Activated CD4-positive, alpha-beta T cell treated with anti-CD3 and anti-CD28 coated beads for 24 hours (primary cell): Measurements from ENCODE around the gene B4GALNT4.
"Not testable (repeated sequence)": the region's sequence is repeated elsewhere in the genome, so short reads cannot be mapped to it uniquely, and the experiment has no call there.

ENCODE experiments used
- DNase-seq, 2 donors: peaks; one replicate each; pipeline ENCODE4 v3.0.0-alpha.2; 2020; ENCODE audit warnings: low read depth in 2 of 2

Gene B4GALNT4

GRCh38 chr11:419248-420005 is 50.1 kb downstream of the B4GALNT4 start:
- DNase-seq = no peak

GRCh38 chr11:420054-420910 is 51.0 kb downstream of the B4GALNT4 start:
- DNase-seq = no peak

GRCh38 chr11:420911-421321 is 51.6 kb downstream of the B4GALNT4 start:
- DNase-seq = no peak

- no peak for DNase-seq
These were observed 53.0 kb downstream of the B4GALNT4 start for GRCh38 chr11:422249-422656.

GRCh38 chr11:424232-424631 is 54.9 kb downstream of the B4GALNT4 start:
- no peak for DNase-seq

- not testable (repeated sequence) for DNase-seq
These were observed 55.5 kb downstream of the B4GALNT4 start for GRCh38 chr11:424766-425165.

GRCh38 chr11:425301-425700 is 56.0 kb downstream of the B4GALNT4 start:
- DNase-seq = no peak

- no peak for DNase-seq
These were observed 57.6 kb downstream of the B4GALNT4 start for GRCh38 chr11:426851-427250.

- no peak for DNase-seq
These were observed 59.0 kb downstream of the B4GALNT4 start for GRCh38 chr11:428295-428694.

- no peak for DNase-seq
These were observed 60.1 kb downstream of the B4GALNT4 start for GRCh38 chr11:429391-429790.

GRCh38 chr11:429931-430456 is 60.7 kb downstream of the B4GALNT4 start:
- no peak for DNase-seq
